ENCODE measurements around the gene MEGF8. TPM values are rescaled to one million over a fixed set of nuclear protein-coding genes. Genes with fewer than 3 reads are reported as not detected.
A peak's percentile ranks its signal among the peaks of the same experiment; 100 is the strongest.

Gene MEGF8
- total and polyA plus RNA-seq, 3 experiments from 2014 or later = 0.41 to 10.6 (median 10.2) TPM

GRCh38 chr19:42406111-42406510, 80.7 kb downstream of the MEGF8 start:
- no peaks in the 10 kb centered on the region for H3K36me3 ChIP-seq (ENCODE audit: insufficient read depth, low read length)
- H3K27ac ChIP-seq (ENCODE audit: low read depth, low read length) = no peak overlapping the region
- Mint-ChIP-seq H3K27ac (peak overlapping the region in 1 of 8 donors; percentile 29), H3K4me1 (peaks cover 5 to 12% (median 7%) of the 10 kb centered on the region in 3 donors), H3K27me3 (no peaks in the 10 kb centered on the region), H3K36me3 (peaks cover 0 to 31% (median 0%) of the 10 kb centered on the region in 3 donors), H3K9me3 (no peaks in the 10 kb centered on the region), H3K4me3 (no peak overlapping the region)
- ChIA-PET POLR2A (no interaction called here), CTCF (interaction anchor here (1.2 kb wide), 1 partner anchor 44 kb away, joined by 3 read pairs; no protein-coding TSS in a partner anchor)
- H3K4me3 ChIP-seq (ENCODE audit: low read length) = no peak overlapping the region
- H3K27me3 ChIP-seq (ENCODE audit: insufficient read depth, low read length, poor library complexity, severe bottlenecking) = no peaks in the 10 kb centered on the region
- no peaks in the 10 kb centered on the region for H3K9me3 ChIP-seq (ENCODE audit: low read length)
- DNase-seq = no peak
- H3K4me1 ChIP-seq (ENCODE audit: insufficient read depth, low read length) = peaks cover 2% of the 10 kb centered on the region

- H3K27ac ChIP-seq (ENCODE audit: low read depth, low read length) = no peak overlapping the region
- no peaks in the 10 kb centered on the region for H3K27me3 Mint-ChIP-seq
- H3K4me1 Mint-ChIP-seq = peaks cover 3 to 5% (median 3%) of the 10 kb centered on the region in 3 donors
- no peaks in the 10 kb centered on the region for H3K9me3 Mint-ChIP-seq
- no peaks in the 10 kb centered on the region for H3K4me1 ChIP-seq (ENCODE audit: insufficient read depth, low read length)
- H3K4me3 Mint-ChIP-seq = no peak overlapping the region
- no peak overlapping the region for H3K4me3 ChIP-seq (ENCODE audit: low read length)
- ChIA-PET POLR2A (no interaction called here), CTCF (interaction anchor here (0.8 kb wide), 1 partner anchor 31 kb away, joined by 3 read pairs; no protein-coding TSS in a partner anchor)
- peak overlapping the region in 2 of 8 donors; percentile 17 to 70 for H3K27ac Mint-ChIP-seq
- H3K36me3 Mint-ChIP-seq = peaks cover 0 to 33% (median 0%) of the 10 kb centered on the region in 3 donors
- no peak for DNase-seq
- no peaks in the 10 kb centered on the region for H3K9me3 ChIP-seq (ENCODE audit: low read length)
- H3K36me3 ChIP-seq (ENCODE audit: insufficient read depth, low read length) = no peaks in the 10 kb centered on the region
- no peaks in the 10 kb centered on the region for H3K27me3 ChIP-seq (ENCODE audit: insufficient read depth, low read length, poor library complexity, severe bottlenecking)
Measured at GRCh38 chr19:42407085-42407815, 81.8 kb downstream of the MEGF8 start.

GRCh38 chr19:42407816-42408175, 82.4 kb downstream of the MEGF8 start:
- no peaks in the 10 kb centered on the region for H3K4me1 ChIP-seq (ENCODE audit: insufficient read depth, low read length)
- no peaks in the 10 kb centered on the region for H3K9me3 Mint-ChIP-seq
- H3K27me3 Mint-ChIP-seq = no peaks in the 10 kb centered on the region
- ChIA-PET CTCF (no interaction called here), POLR2A (no interaction called here)
- H3K36me3 ChIP-seq (ENCODE audit: insufficient read depth, low read length) = no peaks in the 10 kb centered on the region
- no peaks in the 10 kb centered on the region for H3K27me3 ChIP-seq (ENCODE audit: insufficient read depth, low read length, poor library complexity, severe bottlenecking)
- peaks cover 0 to 33% (median 0%) of the 10 kb centered on the region in 3 donors for H3K36me3 Mint-ChIP-seq
- peaks cover 0 to 5% (median 3%) of the 10 kb centered on the region in 3 donors for H3K4me1 Mint-ChIP-seq
- DNase-seq = no peak
- no peak overlapping the region for H3K27ac ChIP-seq (ENCODE audit: low read depth, low read length)
- no peaks in the 10 kb centered on the region for H3K9me3 ChIP-seq (ENCODE audit: low read length)
- H3K4me3 Mint-ChIP-seq = no peak overlapping the region
- H3K27ac Mint-ChIP-seq = peak overlapping the region in 1 of 8 donors; percentile 79
- H3K4me3 ChIP-seq (ENCODE audit: low read length) = no peak overlapping the region

GRCh38 chr19:42409477-42409876, 84.0 kb downstream of the MEGF8 start:
- Histone ChIP-seq H3K27ac (ENCODE audit: low read depth, low read length) (no peak overlapping the region), H3K27me3 (ENCODE audit: insufficient read depth, low read length, poor library complexity, severe bottlenecking) (no peaks in the 10 kb centered on the region), H3K36me3 (ENCODE audit: insufficient read depth, low read length) (no peaks in the 10 kb centered on the region), H3K4me3 (ENCODE audit: low read length) (no peak overlapping the region), H3K9me3 (ENCODE audit: low read length) (no peaks in the 10 kb centered on the region), H3K4me1 (ENCODE audit: insufficient read depth, low read length) (no peaks in the 10 kb centered on the region)
- no peaks in the 10 kb centered on the region for H3K27me3 Mint-ChIP-seq
- no peak overlapping the region for H3K4me3 Mint-ChIP-seq
- ChIA-PET POLR2A (no interaction called here), CTCF (interaction anchor here (1.4 kb wide), 2 partner anchors 11 to 31 kb away, joined by 3 to 4 read pairs; no protein-coding TSS in a partner anchor)
- peaks cover 0 to 5% (median 3%) of the 10 kb centered on the region in 3 donors for H3K4me1 Mint-ChIP-seq
- H3K36me3 Mint-ChIP-seq = peaks cover 0 to 38% (median 5%) of the 10 kb centered on the region in 3 donors
- H3K27ac Mint-ChIP-seq = peak overlapping the region in 2 of 8 donors; percentile 6 to 77
- no peak for DNase-seq
- no peaks in the 10 kb centered on the region for H3K9me3 Mint-ChIP-seq

GRCh38 chr19:42410371-42410770, 84.9 kb downstream of the MEGF8 start:
- no peaks in the 10 kb centered on the region for H3K4me1 ChIP-seq (ENCODE audit: insufficient read depth, low read length)
- no peaks in the 10 kb centered on the region for H3K27me3 ChIP-seq (ENCODE audit: insufficient read depth, low read length, poor library complexity, severe bottlenecking)

GRCh38 chr19:42411581-42412178, 86.2 kb downstream of the MEGF8 start:
- H3K27ac ChIP-seq (ENCODE audit: low read depth, low read length) = no peak overlapping the region
- Mint-ChIP-seq H3K4me1 (peaks cover 0 to 5% (median 3%) of the 10 kb centered on the region in 3 donors), H3K9me3 (no peaks in the 10 kb centered on the region), H3K4me3 (no peak overlapping the region), H3K27ac (peak overlapping the region in 3 of 8 donors; percentile 50 to 76 (median 74)), H3K36me3 (peaks cover 0 to 44% (median 5%) of the 10 kb centered on the region in 3 donors), H3K27me3 (no peaks in the 10 kb centered on the region)
- H3K4me1 ChIP-seq (ENCODE audit: insufficient read depth, low read length) = no peaks in the 10 kb centered on the region
- H3K9me3 ChIP-seq (ENCODE audit: low read length) = no peaks in the 10 kb centered on the region
- no peaks in the 10 kb centered on the region for H3K36me3 ChIP-seq (ENCODE audit: insufficient read depth, low read length)
- no peak overlapping the region for H3K4me3 ChIP-seq (ENCODE audit: low read length)
- peak in 1 of 5 donors; percentile 11 for DNase-seq
- ChIA-PET CTCF (interaction anchor here (0.8 to 1.8 kb wide), 4 partner anchors 10 to 29 kb away, joined by 3 to 4 read pairs (median 4); no protein-coding TSS in a partner anchor), POLR2A (no interaction called here)
- H3K27me3 ChIP-seq (ENCODE audit: insufficient read depth, low read length, poor library complexity, severe bottlenecking) = no peaks in the 10 kb centered on the region

More at GRCh38 chr19:42410371-42410770, 84.9 kb downstream of the MEGF8 start:
- peaks cover 0 to 5% (median 3%) of the 10 kb centered on the region in 3 donors for H3K4me1 Mint-ChIP-seq
- Histone ChIP-seq H3K4me3 (ENCODE audit: low read length) (no peak overlapping the region), H3K9me3 (ENCODE audit: low read length) (no peaks in the 10 kb centered on the region), H3K36me3 (ENCODE audit: insufficient read depth, low read length) (no peaks in the 10 kb centered on the region), H3K27ac (ENCODE audit: low read depth, low read length) (no peak overlapping the region)
- no peak for DNase-seq
- ChIA-PET CTCF (interaction anchor here (1.4 to 1.8 kb wide), 3 partner anchors 9 to 30 kb away, joined by 3 to 4 read pairs (median 4); no protein-coding TSS in a partner anchor), POLR2A (no interaction called here)
- no peak overlapping the region for H3K27ac Mint-ChIP-seq
- peaks cover 0 to 42% (median 5%) of the 10 kb centered on the region in 3 donors for H3K36me3 Mint-ChIP-seq
- H3K9me3 Mint-ChIP-seq = no peaks in the 10 kb centered on the region
- no peaks in the 10 kb centered on the region for H3K27me3 Mint-ChIP-seq
- H3K4me3 Mint-ChIP-seq = no peak overlapping the region

- ChIA-PET CTCF (interaction anchor here (1.0 to 1.2 kb wide), 2 partner anchors 21 to 28 kb away, joined by 3 to 4 read pairs; no protein-coding TSS in a partner anchor), POLR2A (no interaction called here)
- H3K9me3 ChIP-seq (ENCODE audit: low read length) = no peaks in the 10 kb centered on the region
- Mint-ChIP-seq H3K4me1 (peaks cover 0 to 5% (median 3%) of the 10 kb centered on the region in 3 donors), H3K36me3 (peaks cover 0 to 40% (median 5%) of the 10 kb centered on the region in 3 donors), H3K4me3 (no peak overlapping the region), H3K27me3 (no peaks in the 10 kb centered on the region), H3K27ac (peak overlapping the region in 3 of 8 donors; percentile 40 to 93 (median 51)), H3K9me3 (no peaks in the 10 kb centered on the region)
- H3K4me3 ChIP-seq (ENCODE audit: low read length) = no peak overlapping the region
- H3K27me3 ChIP-seq (ENCODE audit: insufficient read depth, low read length, poor library complexity, severe bottlenecking) = no peaks in the 10 kb centered on the region
- H3K27ac ChIP-seq (ENCODE audit: low read depth, low read length) = no peak overlapping the region
- peak in 1 of 5 donors; percentile 42 for DNase-seq
- no peaks in the 10 kb centered on the region for H3K36me3 ChIP-seq (ENCODE audit: insufficient read depth, low read length)
- no peaks in the 10 kb centered on the region for H3K4me1 ChIP-seq (ENCODE audit: insufficient read depth, low read length)
Measured at GRCh38 chr19:42412227-42412626, 86.8 kb downstream of the MEGF8 start.

- Histone ChIP-seq H3K27ac (ENCODE audit: low read depth, low read length) (no peak overlapping the region), H3K9me3 (ENCODE audit: low read length) (no peaks in the 10 kb centered on the region), H3K36me3 (ENCODE audit: insufficient read depth, low read length) (no peaks in the 10 kb centered on the region), H3K4me1 (ENCODE audit: insufficient read depth, low read length) (no peaks in the 10 kb centered on the region), H3K27me3 (ENCODE audit: insufficient read depth, low read length, poor library complexity, severe bottlenecking) (no peaks in the 10 kb centered on the region), H3K4me3 (ENCODE audit: low read length) (no peak overlapping the region)
- ChIA-PET CTCF (interaction anchor here (1.0 to 1.2 kb wide), 3 partner anchors 21 to 28 kb away, joined by 3 to 4 read pairs (median 3); no protein-coding TSS in a partner anchor), POLR2A (no interaction called here)
- H3K27me3 Mint-ChIP-seq = no peaks in the 10 kb centered on the region
- H3K36me3 Mint-ChIP-seq = peaks cover 0 to 38% (median 5%) of the 10 kb centered on the region in 3 donors
- H3K4me1 Mint-ChIP-seq = peaks cover 0 to 5% (median 3%) of the 10 kb centered on the region in 3 donors
- DNase-seq = peak in 1 of 5 donors; percentile 37
- no peak overlapping the region for H3K4me3 Mint-ChIP-seq
- H3K27ac Mint-ChIP-seq = peak overlapping the region in 2 of 8 donors; percentile 51 to 93
- no peaks in the 10 kb centered on the region for H3K9me3 Mint-ChIP-seq
Measured at GRCh38 chr19:42412661-42413076, 87.2 kb downstream of the MEGF8 start.
